ENCODE data around the gene RELN.

- TF ChIP-seq CTCF (IDR thresholded peaks at IDR 0.05 in 8 of 11, conservative IDR thresholded peaks at IDR 0.05 in 3 of 11), result no peak
- no peak for TF ChIP-seq POLR2AphosphoS5 (IDR thresholded peaks at IDR 0.05)
- TF ChIP-seq POLR2A (IDR thresholded peaks at IDR 0.05), result no peak
Observed at GRCh38 chr7:103784646-103785286, 204.7 kb downstream of the RELN start.

Measured in spleen (tissue), 7 donors.